Neural cell (in vitro differentiated cells): ENCODE results near the gene SEC63. TPM values are rescaled to one million over a fixed set of nuclear protein-coding genes. Genes with fewer than 3 reads are reported as not detected.

Source experiments
- H2AFZ ChIP-seq: fragments of 200-600, 300-800 bp; sonication (generic), shearing (Covaris generic); 2 replicates; pipeline ENCODE4 v1.6.0; 2014; ENCODE audit warnings: low read depth, mild to moderate bottlenecking, antibody characterized with exemption, low read length, moderate library complexity
- H3F3A ChIP-seq: fragments of 200-600 bp; shearing (Covaris generic); 2 replicates; pipeline ENCODE4 v1.6.1; 2016; ENCODE audit warnings: mild to moderate bottlenecking, moderate library complexity, mixed read lengths, antibody characterized with exemption, low read length; ENCODE audit not compliant: insufficient read depth, poor library complexity, severe bottlenecking
- H3K27ac ChIP-seq: fragments of 200-600, 300-800 bp; sonication (generic), shearing (Covaris generic); 2 replicates; pipeline ENCODE4 v1.5.1; 2014; ENCODE audit warnings: mild to moderate bottlenecking, low read length, moderate library complexity
- H3K27me3 ChIP-seq: fragments of 300-800, 200-600 bp; sonication (generic), shearing (Covaris generic); 2 replicates; pipeline ENCODE4 v1.6.0; 2014; ENCODE audit warnings: mild to moderate bottlenecking, low read depth, low read length, moderate library complexity; ENCODE audit not compliant: insufficient read depth
- H3K36me3 ChIP-seq: fragments of 300-800, 200-600 bp; sonication (generic), shearing (Covaris generic); 2 replicates; pipeline ENCODE4 v1.5.1; 2014; ENCODE audit warnings: mild to moderate bottlenecking, antibody characterized with exemption, low read length, moderate library complexity; ENCODE audit not compliant: insufficient read depth
- H3K4me2 ChIP-seq: fragments of 300-800, 200-600 bp; sonication (generic), shearing (Covaris generic); 2 replicates; pipeline ENCODE4 v1.6.0; 2014; ENCODE audit warnings: mild to moderate bottlenecking, low read length
- H3K4me3 ChIP-seq: fragments of 300-800, 200-600 bp; sonication (generic), shearing (Covaris generic); 2 replicates; pipeline ENCODE4 v1.5.1; 2014; ENCODE audit warnings: mild to moderate bottlenecking, low read length, moderate library complexity
- H3K79me2 ChIP-seq: fragments of 200-600 bp; shearing (Covaris generic); replicated peaks from 2 replicates; pipeline ENCODE4 v1.6.0; 2014; ENCODE audit warnings: mild to moderate bottlenecking, low read length, moderate library complexity; ENCODE audit not compliant: insufficient read depth
- H3K9ac ChIP-seq: fragments of 300-800, 200-600 bp; sonication (generic), shearing (Covaris generic); 2 replicates; pipeline ENCODE4 v1.6.1; 2016; ENCODE audit warnings: mild to moderate bottlenecking, low read length, mixed read lengths
- H3K9me2 ChIP-seq: fragments of 200-600 bp; shearing (Covaris generic); 2 replicates; pipeline ENCODE4 v1.6.1; 2016; ENCODE audit warnings: mild to moderate bottlenecking, low read length, mixed read lengths; ENCODE audit not compliant: insufficient read depth
- H3K9me3 ChIP-seq: fragments of 200-600, 300-800 bp; sonication (generic), shearing (Covaris generic); 2 replicates; pipeline ENCODE4 v1.6.1; 2016; ENCODE audit warnings: mild to moderate bottlenecking, mixed run types, low read length, moderate library complexity, mixed read lengths
- H4K20me1 ChIP-seq: fragments of 200-600 bp; shearing (Covaris generic); 2 replicates; pipeline ENCODE4 v1.6.1; 2016; ENCODE audit warnings: mild to moderate bottlenecking, mixed run types; ENCODE audit not compliant: insufficient read depth
- CTCF ChIP-seq: fragments of 450-650 bp; IDR thresholded peaks from 2 replicates; pipeline ENCODE4 v1.5.1; 2014; ENCODE audit warnings: antibody characterized with exemption, mild to moderate bottlenecking, moderate library complexity; ENCODE audit not compliant: poor library complexity, severe bottlenecking
- EP300 ChIP-seq: fragments of 450-650 bp; conservative IDR thresholded peaks from 2 replicates; pipeline ENCODE4 v1.6.1; 2014; ENCODE audit warnings: antibody characterized with exemption, mild to moderate bottlenecking, moderate library complexity; ENCODE audit not compliant: poor library complexity, severe bottlenecking
- EZH2 ChIP-seq: fragments of 200-600, 300-800 bp; shearing (Covaris generic), sonication (generic); IDR thresholded peaks from 2 replicates; pipeline ENCODE4 v1.6.1; 2014; ENCODE audit warnings: antibody characterized with exemption, low read length, borderline replicate concordance, mild to moderate bottlenecking; ENCODE audit not compliant: insufficient read depth, poor library complexity, severe bottlenecking
- MXI1 ChIP-seq: fragments of 450-650 bp; conservative IDR thresholded peaks from 2 replicates; pipeline ENCODE4 v1.6.1; 2014; ENCODE audit warnings: antibody characterized with exemption, mild to moderate bottlenecking; ENCODE audit not compliant: poor library complexity, severe bottlenecking
- POLR2AphosphoS5 ChIP-seq: IDR thresholded peaks from 2 replicates; pipeline ENCODE4 v1.6.1; 2012
- RAD21 ChIP-seq: fragments of 450-650 bp; conservative IDR thresholded peaks from 2 replicates; pipeline ENCODE4 v1.6.1; 2014; ENCODE audit warnings: antibody characterized with exemption, mild to moderate bottlenecking, moderate library complexity
- REST ChIP-seq: IDR thresholded peaks from 2 replicates; pipeline ENCODE4 v1.6.1; 2012; ENCODE audit warnings: borderline replicate concordance
- SMC3 ChIP-seq: fragments of 450-650 bp; conservative IDR thresholded peaks from 2 replicates; pipeline ENCODE4 v1.6.1; 2014; ENCODE audit warnings: antibody characterized with exemption, mild to moderate bottlenecking, moderate library complexity; ENCODE audit not compliant: poor library complexity
- TAF1 ChIP-seq: IDR thresholded peaks from 2 replicates; pipeline ENCODE4 v1.6.1; 2012; ENCODE audit warnings: low read depth
- polyA plus RNA-seq: library from polyadenylated mRNA; depleted of rRNA; stranded (reverse); fragments of >200 nt; gene quantifications from 2 replicates; pipeline ENCODE4 v1.2.3, GENCODE V29; 2014

The SEC63 gene
- polyA plus RNA-seq, 1 donor from 2014 or later, result 34.8 TPM

GRCh38 chr6:107982486-107982885 lies 24.5 kb upstream of the SEC63 start:
- Histone ChIP-seq H3K36me3 (no peaks in the 10 kb centered on the region), H4K20me1 (no peaks in the 10 kb centered on the region), H3F3A (no peaks in the 10 kb centered on the region), H3K9ac (no peak overlapping the region), H3K27me3 (no peaks in the 10 kb centered on the region), H3K4me3 (no peak overlapping the region), H3K79me2 (no peaks in the 10 kb centered on the region), H3K9me3 (no peaks in the 10 kb centered on the region), H2AFZ (no peak overlapping the region), H3K9me2 (no peaks in the 10 kb centered on the region), H3K4me2 (no peak overlapping the region), H3K27ac (no peak overlapping the region)
- TF ChIP-seq MXI1, result no peak
- no peak for TF ChIP-seq POLR2AphosphoS5
- TF ChIP-seq CTCF, result no peak
- TF ChIP-seq RAD21, result no peak
- no peak for TF ChIP-seq TAF1
- no peak for TF ChIP-seq SMC3
- no peak for TF ChIP-seq EZH2
- no peak for TF ChIP-seq REST
- TF ChIP-seq EP300, result no peak

- H2AFZ ChIP-seq, result no peak overlapping the region
- H3F3A ChIP-seq, result no peaks in the 10 kb centered on the region
- no peaks in the 10 kb centered on the region for H3K9me3 ChIP-seq
- H3K4me2 ChIP-seq, result no peak overlapping the region
- no peaks in the 10 kb centered on the region for H3K36me3 ChIP-seq
- no peak overlapping the region for H3K4me3 ChIP-seq
- TF ChIP-seq MXI1, result no peak
- H3K27me3 ChIP-seq, result no peaks in the 10 kb centered on the region
- no peak overlapping the region for H3K27ac ChIP-seq
- no peaks in the 10 kb centered on the region for H3K9me2 ChIP-seq
- H4K20me1 ChIP-seq, result no peaks in the 10 kb centered on the region
- H3K79me2 ChIP-seq, result no peaks in the 10 kb centered on the region
- no peak overlapping the region for H3K9ac ChIP-seq
Observed at GRCh38 chr6:107981695-107982094, 23.7 kb upstream of the SEC63 start.

- Histone ChIP-seq H3K27ac (no peak overlapping the region), H3K36me3 (no peaks in the 10 kb centered on the region), H4K20me1 (no peaks in the 10 kb centered on the region), H3F3A (no peaks in the 10 kb centered on the region), H2AFZ (no peak overlapping the region), H3K9ac (no peak overlapping the region), H3K4me2 (no peak overlapping the region), H3K9me2 (no peaks in the 10 kb centered on the region), H3K9me3 (no peaks in the 10 kb centered on the region), H3K27me3 (no peaks in the 10 kb centered on the region), H3K79me2 (no peaks in the 10 kb centered on the region), H3K4me3 (no peak overlapping the region)
- TF ChIP-seq SMC3 (peak; percentile 84), POLR2AphosphoS5 (no peak), EP300 (no peak), EZH2 (no peak), MXI1 (no peak), RAD21 (peak; percentile 76), TAF1 (no peak), REST (no peak), CTCF (peak; percentile 75)
Observed at GRCh38 chr6:107977283-107977682, 19.3 kb upstream of the SEC63 start.
